Activated CD8-positive, alpha-beta memory T cell treated with anti-CD3 and anti-CD28 coated beads, Interleukin-2, amount 10 ng/mL, durations not matched to agents 7 days and 5 days (primary cell): Measurements from ENCODE around the gene AFF2. TPM values are rescaled to one million over a fixed set of nuclear protein-coding genes. Genes with fewer than 3 reads are reported as not detected.

Experiments used
- ATAC-seq: fragments of 150-1000 bp; cut with Tn5 transposase; one replicate; pipeline ENCODE4 v1.10.0; 2021; ENCODE audit warnings: moderate library complexity
- CTCF ChIA-PET: fragments of 350-600 bp; sonication (Branson Sonifier 250); formaldehyde crosslinking; loops from one replicate; lab custom pipeline; 2021; ENCODE audit warnings: antibody characterized with exemption; lab: Charles Lee
- DNase-seq: peaks from one replicate; pipeline ENCODE4 v3.0.0-alpha.2; 2020
- H3K27ac Mint-ChIP-seq: one replicate; pipeline ENCODE4 v1.8.0; 2021; ENCODE audit warnings: mild to moderate bottlenecking, mixed read lengths
- H3K27me3 Mint-ChIP-seq: one replicate; pipeline ENCODE4 v1.8.0; 2021; ENCODE audit warnings: mixed read lengths
- H3K36me3 Mint-ChIP-seq: one replicate; pipeline ENCODE4 v1.8.0; 2021; ENCODE audit warnings: mild to moderate bottlenecking, mixed read lengths
- H3K4me1 Mint-ChIP-seq: one replicate; pipeline ENCODE4 v1.8.0; 2021; ENCODE audit warnings: mixed read lengths
- H3K4me3 Mint-ChIP-seq: one replicate; pipeline ENCODE4 v1.8.0; 2021; ENCODE audit warnings: mild to moderate bottlenecking, moderate library complexity, mixed read lengths
- H3K9me3 Mint-ChIP-seq: one replicate; pipeline ENCODE4 v1.8.0; 2022; ENCODE audit warnings: low read depth, mixed read lengths
- total RNA-seq, 2 experiments: library from RNA; stranded (reverse); gene quantifications; one replicate each; pipeline ENCODE4 v1.2.3, GENCODE V29; 2021

AFF2 gene
- total RNA-seq, 2 experiments from 2014 or later, result 0.42 to 0.61 TPM

- no peak for ATAC-seq
- Mint-ChIP-seq H3K4me3 (no peak overlapping the region), H3K27me3 (no peaks in the 10 kb centered on the region), H3K27ac (no peak overlapping the region), H3K4me1 (no peaks in the 10 kb centered on the region), H3K9me3 (no peaks in the 10 kb centered on the region), H3K36me3 (no peaks in the 10 kb centered on the region)
- CTCF ChIA-PET, result no interaction called here
- DNase-seq, result no peak
Observed at GRCh38 chrX:148938348-148938747, 437.9 kb downstream of the AFF2 start.

- DNase-seq (no peak), ATAC-seq (no peak)
- no peak overlapping the region for H3K27ac Mint-ChIP-seq
- no peak overlapping the region for H3K4me3 Mint-ChIP-seq
- CTCF ChIA-PET, result no interaction called here
- H3K9me3 Mint-ChIP-seq, result no peaks in the 10 kb centered on the region
- no peaks in the 10 kb centered on the region for H3K27me3 Mint-ChIP-seq
- no peaks in the 10 kb centered on the region for H3K4me1 Mint-ChIP-seq
- H3K36me3 Mint-ChIP-seq, result no peaks in the 10 kb centered on the region
Observed at GRCh38 chrX:148940411-148940996, 440.1 kb downstream of the AFF2 start.

- Mint-ChIP-seq H3K9me3 (no peaks in the 10 kb centered on the region), H3K27me3 (no peaks in the 10 kb centered on the region), H3K4me3 (no peak overlapping the region), H3K36me3 (no peaks in the 10 kb centered on the region), H3K27ac (no peak overlapping the region), H3K4me1 (no peaks in the 10 kb centered on the region)
- DNase-seq (no peak), ATAC-seq (no peak)
- CTCF ChIA-PET, result no interaction called here
Observed at GRCh38 chrX:148942754-148943153, 442.3 kb downstream of the AFF2 start.

GRCh38 chrX:148947399-148947975 lies 447.1 kb downstream of the AFF2 start:
- no peaks in the 10 kb centered on the region for H3K9me3 Mint-ChIP-seq
- no peaks in the 10 kb centered on the region for H3K36me3 Mint-ChIP-seq
- H3K4me3 Mint-ChIP-seq, result no peak overlapping the region
- no peaks in the 10 kb centered on the region for H3K27me3 Mint-ChIP-seq
- DNase-seq (no peak), ATAC-seq (no peak)
- H3K4me1 Mint-ChIP-seq, result no peaks in the 10 kb centered on the region
- no peak overlapping the region for H3K27ac Mint-ChIP-seq
- CTCF ChIA-PET, result no interaction called here

GRCh38 chrX:148956352-148956751 lies 455.9 kb downstream of the AFF2 start:
- no peaks in the 10 kb centered on the region for H3K4me1 Mint-ChIP-seq
- no peaks in the 10 kb centered on the region for H3K27me3 Mint-ChIP-seq
- DNase-seq (no peak), ATAC-seq (no peak)
- CTCF ChIA-PET, result no interaction called here
- no peak overlapping the region for H3K4me3 Mint-ChIP-seq
- H3K36me3 Mint-ChIP-seq, result no peaks in the 10 kb centered on the region
- H3K27ac Mint-ChIP-seq, result no peak overlapping the region
- H3K9me3 Mint-ChIP-seq, result no peaks in the 10 kb centered on the region

GRCh38 chrX:148958901-148959300 lies 458.5 kb downstream of the AFF2 start:
- no peak overlapping the region for H3K27ac Mint-ChIP-seq
- ATAC-seq (no peak), DNase-seq (no peak)
- H3K9me3 Mint-ChIP-seq, result no peaks in the 10 kb centered on the region
- H3K4me3 Mint-ChIP-seq, result no peak overlapping the region
- H3K4me1 Mint-ChIP-seq, result no peaks in the 10 kb centered on the region
- H3K36me3 Mint-ChIP-seq, result no peaks in the 10 kb centered on the region
- H3K27me3 Mint-ChIP-seq, result no peaks in the 10 kb centered on the region
- CTCF ChIA-PET, result interaction anchor here (0.8 kb wide), 1 partner anchor 9 kb away, joined by 3 read pairs; no protein-coding TSS in a partner anchor

- CTCF ChIA-PET, result no interaction called here
- Mint-ChIP-seq H3K27me3 (no peaks in the 10 kb centered on the region), H3K9me3 (no peaks in the 10 kb centered on the region), H3K4me3 (no peak overlapping the region), H3K36me3 (no peaks in the 10 kb centered on the region), H3K27ac (no peak overlapping the region), H3K4me1 (no peaks in the 10 kb centered on the region)
- no peak for DNase-seq
- no peak for ATAC-seq
Observed at GRCh38 chrX:148960060-148960459, 459.6 kb downstream of the AFF2 start.

- no peak overlapping the region for H3K4me3 Mint-ChIP-seq
- H3K27ac Mint-ChIP-seq, result no peak overlapping the region
- ATAC-seq (no peak), DNase-seq (no peak)
- H3K9me3 Mint-ChIP-seq, result no peaks in the 10 kb centered on the region
- no peaks in the 10 kb centered on the region for H3K27me3 Mint-ChIP-seq
- CTCF ChIA-PET, result no interaction called here
- no peaks in the 10 kb centered on the region for H3K4me1 Mint-ChIP-seq
- no peaks in the 10 kb centered on the region for H3K36me3 Mint-ChIP-seq
Observed at GRCh38 chrX:148961985-148962384, 461.6 kb downstream of the AFF2 start.

GRCh38 chrX:148976571-148977400 lies 476.4 kb downstream of the AFF2 start:
- no peaks in the 10 kb centered on the region for H3K27me3 Mint-ChIP-seq
- no peaks in the 10 kb centered on the region for H3K36me3 Mint-ChIP-seq
- ATAC-seq, result no peak
- H3K4me3 Mint-ChIP-seq, result no peak overlapping the region
- H3K9me3 Mint-ChIP-seq, result no peaks in the 10 kb centered on the region
- no peaks in the 10 kb centered on the region for H3K4me1 Mint-ChIP-seq
- CTCF ChIA-PET, result no interaction called here
- no peak overlapping the region for H3K27ac Mint-ChIP-seq
- no peak for DNase-seq

- Mint-ChIP-seq H3K27me3 (no peaks in the 10 kb centered on the region), H3K27ac (no peak overlapping the region), H3K9me3 (no peaks in the 10 kb centered on the region), H3K4me3 (no peak overlapping the region), H3K4me1 (no peaks in the 10 kb centered on the region), H3K36me3 (no peaks in the 10 kb centered on the region)
- ATAC-seq (no peak), DNase-seq (no peak)
- CTCF ChIA-PET, result no interaction called here
Observed at GRCh38 chrX:148979786-148980185, 479.4 kb downstream of the AFF2 start.

- no peak for ATAC-seq
- no peaks in the 10 kb centered on the region for H3K9me3 Mint-ChIP-seq
- no peak for DNase-seq
- CTCF ChIA-PET, result no interaction called here
- H3K4me1 Mint-ChIP-seq, result no peaks in the 10 kb centered on the region
- H3K4me3 Mint-ChIP-seq, result no peak overlapping the region
- H3K27me3 Mint-ChIP-seq, result no peaks in the 10 kb centered on the region
- no peak overlapping the region for H3K27ac Mint-ChIP-seq
- H3K36me3 Mint-ChIP-seq, result no peaks in the 10 kb centered on the region
Observed at GRCh38 chrX:148984238-148984637, 483.8 kb downstream of the AFF2 start.

GRCh38 chrX:148991502-148991901 lies 491.1 kb downstream of the AFF2 start:
- H3K4me1 Mint-ChIP-seq, result no peaks in the 10 kb centered on the region
- CTCF ChIA-PET, result no interaction called here
- no peak overlapping the region for H3K4me3 Mint-ChIP-seq
- no peak overlapping the region for H3K27ac Mint-ChIP-seq
- no peak for DNase-seq
- H3K9me3 Mint-ChIP-seq, result no peaks in the 10 kb centered on the region
- no peaks in the 10 kb centered on the region for H3K36me3 Mint-ChIP-seq
- ATAC-seq, result no peak
- H3K27me3 Mint-ChIP-seq, result no peaks in the 10 kb centered on the region

- no peak for DNase-seq
- Mint-ChIP-seq H3K36me3 (no peaks in the 10 kb centered on the region), H3K27ac (no peak overlapping the region), H3K9me3 (no peaks in the 10 kb centered on the region), H3K4me1 (no peaks in the 10 kb centered on the region), H3K27me3 (no peaks in the 10 kb centered on the region), H3K4me3 (no peak overlapping the region)
- CTCF ChIA-PET, result no interaction called here
- ATAC-seq, result no peak
Observed at GRCh38 chrX:148995661-148996060, 495.2 kb downstream of the AFF2 start.

- no peak for ATAC-seq
- no peak overlapping the region for H3K27ac Mint-ChIP-seq
- no peak for DNase-seq
- H3K27me3 Mint-ChIP-seq, result no peaks in the 10 kb centered on the region
- no peaks in the 10 kb centered on the region for H3K36me3 Mint-ChIP-seq
- no peaks in the 10 kb centered on the region for H3K9me3 Mint-ChIP-seq
- H3K4me3 Mint-ChIP-seq, result no peak overlapping the region
- no peaks in the 10 kb centered on the region for H3K4me1 Mint-ChIP-seq
- CTCF ChIA-PET, result no interaction called here
Observed at GRCh38 chrX:149002320-149002719, 501.9 kb downstream of the AFF2 start.
